Breast epithelium (tissue), 4 donors: ENCODE data around the gene NSMCE4A. TPM values are rescaled to one million over a fixed set of nuclear protein-coding genes. Genes with fewer than 3 reads are reported as not detected.

Experiments used
- DNase-seq, 2 donors: peaks; one replicate each; pipeline ENCODE4 v3.0.0-alpha.2; 2019; ENCODE audit warnings: low spot score in 2 of 2
- H3K27ac ChIP-seq, 2 donors: fragments of 200-600 bp; sonication (generic) in 1 of 2; one replicate each; pipeline ENCODE4 v1.5.1; 2016 to 2019; ENCODE audit warnings: mild to moderate bottlenecking in 1 of 2
- H3K27me3 ChIP-seq, 2 donors: fragments of 200-600 bp; sonication (generic) in 1 of 2; one replicate each; pipeline versions ENCODE4 v1.5.1 to v1.6.0; 2017 to 2019; ENCODE audit warnings: control low read depth in 1 of 2, mild to moderate bottlenecking in 1 of 2
- H3K36me3 ChIP-seq: fragments of 200-600 bp; one replicate; pipeline ENCODE4 v1.5.1; 2019
- H3K4me1 ChIP-seq, 2 donors: fragments of 200-600 bp; sonication (generic); one replicate each; pipeline ENCODE4 v1.5.1; 2016 to 2019; ENCODE audit warnings: control low read depth in 1 of 2
- H3K4me3 ChIP-seq, 3 donors: fragments of 200-600 bp; sonication (generic); 1 replicate in 2 of 3; 2 replicates in 1 of 3; pipeline ENCODE4 v1.5.1; 2016 to 2019; ENCODE audit warnings: mild to moderate bottlenecking in 3 of 3, moderate library complexity in 2 of 3
- H3K9me3 ChIP-seq, 2 donors: fragments of 200-600 bp; sonication (generic) in 1 of 2; one replicate each; pipeline ENCODE4 v1.5.1; 2016 to 2019; ENCODE audit warnings: control low read depth in 1 of 2
- POLR2A ChIP-seq: fragments of 450-650 bp; IDR thresholded peaks from one replicate; pipeline ENCODE4 v1.6.1; 2016; ENCODE audit warnings: antibody characterized with exemption, mild to moderate bottlenecking, moderate library complexity
- POLR2AphosphoS5 ChIP-seq, 3 donors: sonication (generic); formaldehyde crosslinking; IDR thresholded peaks; one replicate each; pipeline ENCODE4 v1.6.1; 2017; ENCODE audit warnings: antibody characterized with exemption in 3 of 3
- intact Hi-C: fragments of 100-400 bp; cut with DNase I; formaldehyde crosslinking; loops from one replicate; pipeline ENCODE4 v1.15.1; 2023; ENCODE audit warnings: low total_unique reads
- total RNA-seq, 3 donors: library from RNA; depleted of rRNA; stranded (reverse); fragments of >200 nt; gene quantifications; one replicate each; pipeline ENCODE4 v1.1.0, GENCODE V29; 2016
- TF ChIP-seq, protein P1 (sequence below), 3 donors: fragments of 450-650 bp; IDR thresholded peaks; one replicate each; pipeline ENCODE4 v1.5.1; 2016 to 2017; ENCODE audit warnings: antibody characterized with exemption in 3 of 3, mild to moderate bottlenecking in 3 of 3, moderate library complexity in 3 of 3

NSMCE4A gene
- total RNA-seq, 3 donors from 2014 or later = 72.2 to 120 (median 119) TPM

DNA sequence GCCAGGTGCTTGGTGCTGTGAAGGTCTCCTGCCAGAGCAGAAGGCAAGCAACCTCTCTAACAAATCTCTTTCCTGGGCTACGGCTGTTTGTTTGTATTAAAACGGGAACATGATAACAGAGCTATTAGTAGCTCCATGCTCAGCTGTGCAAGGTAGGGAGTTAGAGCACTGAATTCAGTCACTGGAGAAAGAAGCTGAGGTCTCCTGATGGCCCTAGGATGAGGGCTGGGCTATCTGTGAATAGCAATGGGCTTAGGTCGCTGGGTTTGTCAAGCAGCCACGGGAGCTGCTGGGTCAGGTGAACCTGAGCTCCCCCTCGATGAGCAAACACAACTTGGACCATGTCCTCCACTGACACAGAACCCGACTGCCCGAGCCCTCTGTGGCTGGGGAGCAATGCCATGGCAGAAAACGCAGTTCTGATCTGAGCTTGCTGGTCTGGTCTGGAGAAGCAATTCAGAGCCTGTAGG is 38.3 kb upstream of the NSMCE4A start:
- intact Hi-C loops = no loop called here
- no peaks in the 10 kb centered on the region for H3K4me1 ChIP-seq
- H3K27ac ChIP-seq = no peak overlapping the region

DNA sequence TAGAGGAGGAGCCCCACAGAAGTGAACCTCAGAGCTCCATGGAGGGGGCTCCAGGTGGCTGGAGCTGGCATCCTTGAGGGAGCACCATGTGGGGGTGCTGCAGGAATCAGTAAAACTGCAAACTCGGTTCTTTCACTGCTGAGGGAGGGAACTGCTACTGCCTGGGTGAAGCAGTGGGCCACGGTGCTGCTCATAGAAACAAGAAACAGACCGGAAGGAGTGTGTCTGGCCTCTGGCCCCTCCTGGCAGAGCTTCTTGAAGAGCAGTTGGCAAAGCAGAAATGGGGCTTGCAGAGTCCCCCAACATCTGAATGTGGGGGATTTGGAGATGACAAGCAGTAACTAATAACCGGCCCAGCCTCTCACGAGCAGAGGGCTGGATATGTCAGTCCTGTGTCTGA is 37.7 kb upstream of the NSMCE4A start:
- H3K27ac ChIP-seq = no peak overlapping the region
- no peak for TF ChIP-seq POLR2A
- TF ChIP-seq, protein P1, sequence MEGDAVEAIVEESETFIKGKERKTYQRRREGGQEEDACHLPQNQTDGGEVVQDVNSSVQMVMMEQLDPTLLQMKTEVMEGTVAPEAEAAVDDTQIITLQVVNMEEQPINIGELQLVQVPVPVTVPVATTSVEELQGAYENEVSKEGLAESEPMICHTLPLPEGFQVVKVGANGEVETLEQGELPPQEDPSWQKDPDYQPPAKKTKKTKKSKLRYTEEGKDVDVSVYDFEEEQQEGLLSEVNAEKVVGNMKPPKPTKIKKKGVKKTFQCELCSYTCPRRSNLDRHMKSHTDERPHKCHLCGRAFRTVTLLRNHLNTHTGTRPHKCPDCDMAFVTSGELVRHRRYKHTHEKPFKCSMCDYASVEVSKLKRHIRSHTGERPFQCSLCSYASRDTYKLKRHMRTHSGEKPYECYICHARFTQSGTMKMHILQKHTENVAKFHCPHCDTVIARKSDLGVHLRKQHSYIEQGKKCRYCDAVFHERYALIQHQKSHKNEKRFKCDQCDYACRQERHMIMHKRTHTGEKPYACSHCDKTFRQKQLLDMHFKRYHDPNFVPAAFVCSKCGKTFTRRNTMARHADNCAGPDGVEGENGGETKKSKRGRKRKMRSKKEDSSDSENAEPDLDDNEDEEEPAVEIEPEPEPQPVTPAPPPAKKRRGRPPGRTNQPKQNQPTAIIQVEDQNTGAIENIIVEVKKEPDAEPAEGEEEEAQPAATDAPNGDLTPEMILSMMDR (IDR thresholded peaks at IDR 0.05) = no peak
- no peak for TF ChIP-seq POLR2AphosphoS5 (IDR thresholded peaks at IDR 0.05)
- intact Hi-C loops = no loop called here
- H3K27me3 ChIP-seq = no peaks in the 10 kb centered on the region
- H3K4me1 ChIP-seq = no peaks in the 10 kb centered on the region
- DNase-seq = no peak
- no peaks in the 10 kb centered on the region for H3K36me3 ChIP-seq
- no peak overlapping the region for H3K4me3 ChIP-seq
- H3K9me3 ChIP-seq = no peaks in the 10 kb centered on the region

More for the DNA sequence above, 38.3 kb upstream of the NSMCE4A start:
- Histone ChIP-seq H3K4me3 (no peak overlapping the region), H3K9me3 (no peaks in the 10 kb centered on the region), H3K27me3 (no peaks in the 10 kb centered on the region), H3K36me3 (no peaks in the 10 kb centered on the region)
- no peak for DNase-seq
- TF ChIP-seq POLR2AphosphoS5 (IDR thresholded peaks at IDR 0.05) (no peak), POLR2A (no peak)
- TF ChIP-seq, protein P1 (IDR thresholded peaks at IDR 0.05) = no peak

DNA sequence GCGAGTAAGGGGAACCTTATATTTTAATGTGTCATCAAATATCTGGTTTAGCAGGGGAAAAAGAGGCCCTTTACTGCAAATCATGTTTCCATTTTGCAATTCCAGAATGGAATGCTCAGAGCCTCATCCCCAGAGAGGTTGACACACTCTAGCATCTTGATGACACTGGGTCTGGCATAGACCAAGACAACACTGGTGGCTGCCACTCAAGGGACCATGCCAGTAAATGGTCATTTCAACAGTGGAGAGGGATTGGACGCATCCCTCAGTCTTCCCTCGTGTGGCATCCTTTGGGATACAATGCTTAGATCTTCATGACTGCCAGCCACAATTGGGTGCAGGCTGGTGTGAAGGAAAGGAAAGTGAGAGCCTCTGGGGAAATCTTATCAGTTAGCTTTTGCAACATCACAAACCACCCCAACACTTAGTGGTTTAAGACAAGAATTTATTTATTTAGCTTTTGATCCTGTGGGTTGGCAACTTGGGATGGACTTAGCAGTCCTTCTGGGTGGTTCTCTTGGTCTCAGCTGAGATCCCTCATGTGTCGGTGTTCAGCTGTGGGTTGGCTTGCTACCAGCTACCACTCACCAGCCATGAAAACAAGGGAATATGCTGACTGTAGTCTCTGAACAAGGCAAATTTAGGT is 35.5 kb upstream of the NSMCE4A start:
- TF ChIP-seq, protein P1 (IDR thresholded peaks at IDR 0.05) = no peak
- no peak for TF ChIP-seq POLR2A
- no peak for TF ChIP-seq POLR2AphosphoS5 (IDR thresholded peaks at IDR 0.05)
- H3K4me3 ChIP-seq = no peak overlapping the region
- intact Hi-C loops = no loop called here
- no peaks in the 10 kb centered on the region for H3K4me1 ChIP-seq
- no peaks in the 10 kb centered on the region for H3K9me3 ChIP-seq
- H3K27ac ChIP-seq = no peak overlapping the region
- no peaks in the 10 kb centered on the region for H3K27me3 ChIP-seq
- no peaks in the 10 kb centered on the region for H3K36me3 ChIP-seq
- no peak for DNase-seq

GRCh38 chr10:122007415-122007814 is 32.4 kb upstream of the NSMCE4A start:
- DNase-seq = no peak
- TF ChIP-seq POLR2AphosphoS5 (IDR thresholded peaks at IDR 0.05) (no peak), POLR2A (no peak)
- TF ChIP-seq, protein P1 (IDR thresholded peaks at IDR 0.05) = no peak
- Histone ChIP-seq H3K27ac (no peak overlapping the region), H3K36me3 (no peaks in the 10 kb centered on the region), H3K4me3 (no peak overlapping the region), H3K27me3 (no peaks in the 10 kb centered on the region), H3K4me1 (no peaks in the 10 kb centered on the region), H3K9me3 (peaks cover 0 to 8% of the 10 kb centered on the region in 2 donors)
- intact Hi-C loops = no loop called here

DNA sequence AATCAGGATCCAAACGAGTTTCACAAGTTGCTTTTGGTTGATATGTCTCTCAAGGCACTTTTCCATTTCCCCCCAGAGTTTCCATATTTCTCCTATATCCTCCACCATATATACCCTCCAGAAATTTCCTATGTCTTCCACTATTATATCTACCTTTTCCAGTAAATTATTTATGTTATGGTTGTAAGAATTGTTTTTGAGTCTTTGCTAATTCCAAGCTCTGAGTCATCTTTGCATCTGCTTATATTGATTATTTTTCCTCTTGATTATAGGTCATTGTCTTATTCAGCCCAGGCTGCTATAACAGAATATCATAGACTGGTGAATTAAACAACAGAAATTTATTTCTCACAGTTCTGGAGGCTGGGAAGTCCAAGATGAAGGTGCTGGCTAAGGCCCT is 26.7 kb upstream of the NSMCE4A start:
- TF ChIP-seq POLR2A (no peak), POLR2AphosphoS5 (IDR thresholded peaks at IDR 0.05) (no peak)
- TF ChIP-seq, protein P1 (IDR thresholded peaks at IDR 0.05) = no peak
- intact Hi-C loops = no loop called here
- no peak overlapping the region for H3K27ac ChIP-seq

More for the DNA sequence above, 26.7 kb upstream of the NSMCE4A start:
- H3K27me3 ChIP-seq = no peaks in the 10 kb centered on the region
- H3K9me3 ChIP-seq = peaks cover 10 to 19% of the 10 kb centered on the region in 2 donors
- no peak overlapping the region for H3K4me3 ChIP-seq
- H3K36me3 ChIP-seq = no peaks in the 10 kb centered on the region
- no peaks in the 10 kb centered on the region for H3K4me1 ChIP-seq
- no peak for DNase-seq
